NB4 (cell line): ENCODE measurements around the gene KCNMB2.
A peak's percentile ranks its signal among the peaks of the same experiment; 100 is the strongest.

Source experiments
- DNase-seq: peaks from one replicate; pipeline ENCODE4 v3.0.0; 2010; ENCODE audit warnings: low read depth
- H3K4me3 ChIP-seq: one replicate; pipeline ENCODE4 v1.5.1; 2011; ENCODE audit warnings: mild to moderate bottlenecking, low read depth, low read length, moderate library complexity
- CTCF ChIP-seq: IDR thresholded peaks from one replicate; pipeline ENCODE4 v1.5.1; 2012; ENCODE audit warnings: low read depth, low read length
- MAX ChIP-seq: IDR thresholded peaks from 2 replicates; pipeline ENCODE4 v1.6.1; 2011; ENCODE audit warnings: low read depth, low read length
- MYC ChIP-seq: IDR thresholded peaks from 2 replicates; pipeline ENCODE4 v1.6.1; 2011; ENCODE audit warnings: low read depth, low read length
- POLR2A ChIP-seq: IDR thresholded peaks from 2 replicates; pipeline ENCODE4 v1.6.1; 2011; ENCODE audit warnings: mild to moderate bottlenecking; ENCODE audit not compliant: insufficient read length; ENCODE audit errors: extremely low read depth

KCNMB2 gene

GRCh38 chr3:178684881-178685590 lies 148.8 kb downstream of the KCNMB2 start:
- no peak overlapping the region for H3K4me3 ChIP-seq
- DNase-seq, result peak; percentile 23
- no peak for TF ChIP-seq MAX
- no peak for TF ChIP-seq MYC

GRCh38 chr3:178685591-178685906 lies 149.3 kb downstream of the KCNMB2 start:
- no peak overlapping the region for H3K4me3 ChIP-seq
- no peak for TF ChIP-seq MYC
- no peak for TF ChIP-seq MAX
- no peak for TF ChIP-seq CTCF
- no peak for TF ChIP-seq POLR2A
- no peak for DNase-seq

GRCh38 chr3:178686826-178687225 lies 150.6 kb downstream of the KCNMB2 start:
- H3K4me3 ChIP-seq, result no peak overlapping the region
- no peak for DNase-seq
- no peak for TF ChIP-seq CTCF
- TF ChIP-seq POLR2A, result no peak
- no peak for TF ChIP-seq MYC
- TF ChIP-seq MAX, result no peak

GRCh38 chr3:178690571-178690970 lies 154.3 kb downstream of the KCNMB2 start:
- DNase-seq, result no peak
- H3K4me3 ChIP-seq, result no peak overlapping the region
- TF ChIP-seq MYC, result no peak
- TF ChIP-seq CTCF, result no peak
- TF ChIP-seq MAX, result no peak

- TF ChIP-seq CTCF (no peak), MYC (no peak), MAX (no peak), POLR2A (no peak)
- no peak for DNase-seq
- H3K4me3 ChIP-seq, result no peak overlapping the region
Observed at GRCh38 chr3:178699364-178699763, 163.1 kb downstream of the KCNMB2 start.

- no peak for DNase-seq
- H3K4me3 ChIP-seq, result no peak overlapping the region
- no peak for TF ChIP-seq POLR2A
- TF ChIP-seq MYC, result no peak
- no peak for TF ChIP-seq CTCF
- no peak for TF ChIP-seq MAX
Observed at GRCh38 chr3:178699810-178700209, 163.6 kb downstream of the KCNMB2 start.
